ENCODE measurements around the gene FLVCR2.

GRCh38 chr14:75562089-75562488 lies 16.3 kb upstream of the FLVCR2 start:
- TF ChIP-seq EZH2 (IDR thresholded peaks at IDR 0.05) = no peak
- TF ChIP-seq POLR2AphosphoS5 (IDR thresholded peaks at IDR 0.05; ENCODE audit: borderline replicate concordance, low read depth, low read length) = no peak
- no peak for TF ChIP-seq FOXP2 (optimal IDR thresholded peaks at IDR 0.05; ENCODE audit: control extremely low read depth, extremely low read length, insufficient read depth)

Measured in SK-N-MC (cell line).